H9 (cell line): ENCODE results near the gene CRHR1. TPM values are rescaled to one million over a fixed set of nuclear protein-coding genes. Genes with fewer than 3 reads are reported as not detected.

Experiments
- DNase-seq: peaks from one replicate; pipeline ENCODE4 v3.0.0-alpha.2; 2017
- H2AFZ ChIP-seq: one replicate; pipeline ENCODE4 v1.6.1; 2013; ENCODE audit warnings: mild to moderate bottlenecking, low read length, control low read depth, moderate library complexity
- H2AK5ac ChIP-seq: 2 replicates; pipeline ENCODE4 v1.6.1; 2013; ENCODE audit warnings: low read length, control low read depth, mixed read lengths; ENCODE audit not compliant: insufficient read length
- H2BK120ac ChIP-seq: one replicate; pipeline ENCODE4 v1.6.1; 2013; ENCODE audit warnings: low read depth, mild to moderate bottlenecking, low read length, control low read depth, inconsistent platforms; ENCODE audit not compliant: poor library complexity, severe bottlenecking
- H2BK12ac ChIP-seq: 2 replicates; pipeline ENCODE4 v1.6.1; 2013; ENCODE audit warnings: low read length, control low read depth, mixed read lengths, low read depth; ENCODE audit not compliant: insufficient read length
- H2BK15ac ChIP-seq: 2 replicates; pipeline ENCODE4 v1.6.1; 2013; ENCODE audit warnings: low read depth, low read length, control low read depth
- H2BK20ac ChIP-seq: one replicate; pipeline ENCODE4 v1.6.1; 2013; ENCODE audit warnings: low read depth, mild to moderate bottlenecking, low read length, control low read depth, inconsistent platforms; ENCODE audit not compliant: poor library complexity, severe bottlenecking
- H2BK5ac ChIP-seq: 2 replicates; pipeline ENCODE4 v1.6.1; 2013; ENCODE audit warnings: low read length, control low read depth, mixed read lengths; ENCODE audit not compliant: insufficient read length
- H3K14ac ChIP-seq: 2 replicates; pipeline ENCODE4 v1.6.1; 2013; ENCODE audit warnings: low read length, control low read depth; ENCODE audit not compliant: insufficient read depth
- H3K18ac ChIP-seq: 2 replicates; pipeline ENCODE4 v1.6.1; 2013; ENCODE audit warnings: low read depth, mild to moderate bottlenecking, mixed read lengths, low read length, control low read depth; ENCODE audit not compliant: insufficient read length
- H3K23ac ChIP-seq: 2 replicates; pipeline ENCODE4 v1.6.1; 2013; ENCODE audit warnings: low read length, control low read depth, mixed read lengths, low read depth; ENCODE audit not compliant: insufficient read length
- H3K23me2 ChIP-seq: 2 replicates; pipeline ENCODE4 v1.6.1; 2013; ENCODE audit warnings: low read depth, mild to moderate bottlenecking, mixed read lengths, low read length, control low read depth; ENCODE audit not compliant: insufficient read length, poor library complexity, severe bottlenecking
- H3K27ac ChIP-seq: 2 replicates; pipeline ENCODE4 v1.5.1; 2013; ENCODE audit warnings: low read length, control low read depth, mixed read lengths, low read depth; ENCODE audit not compliant: insufficient read length
- H3K27me3 ChIP-seq: 2 replicates; pipeline ENCODE4 v1.6.1; 2013; ENCODE audit warnings: low read length, control low read depth, inconsistent platforms; ENCODE audit not compliant: insufficient read depth
- H3K4ac ChIP-seq: 2 replicates; pipeline ENCODE4 v1.6.1; 2013; ENCODE audit warnings: low read depth, mild to moderate bottlenecking, control low read depth, inconsistent platforms, low read length, moderate library complexity
- H3K4me1 ChIP-seq: 2 replicates; pipeline ENCODE4 v1.6.1; 2013; ENCODE audit warnings: low read length, control low read depth, inconsistent platforms; ENCODE audit not compliant: insufficient read depth
- H3K4me2 ChIP-seq: 2 replicates; pipeline ENCODE4 v1.6.1; 2013; ENCODE audit warnings: low read length, control low read depth, mixed read lengths; ENCODE audit not compliant: insufficient read length, insufficient read depth
- H3K56ac ChIP-seq: 2 replicates; pipeline ENCODE4 v1.6.1; 2013; ENCODE audit warnings: low read depth, mild to moderate bottlenecking, mixed read lengths, low read length, control low read depth; ENCODE audit not compliant: insufficient read length
- H3K79me1 ChIP-seq: 2 replicates; pipeline ENCODE4 v1.6.1; 2013; ENCODE audit warnings: low read depth, mild to moderate bottlenecking, moderate library complexity, low read length, control low read depth, inconsistent platforms; ENCODE audit not compliant: insufficient read depth, poor library complexity, severe bottlenecking
- H3K79me2 ChIP-seq: 2 replicates; pipeline ENCODE4 v1.6.1; 2013; ENCODE audit warnings: low read length, control low read depth, inconsistent platforms; ENCODE audit not compliant: insufficient read depth
- H3K9ac ChIP-seq: 2 replicates; pipeline ENCODE4 v1.6.1; 2013; ENCODE audit warnings: low read length, control low read depth, mixed read lengths; ENCODE audit not compliant: insufficient read length; ENCODE audit errors: extremely low read depth
- H3K9me3 ChIP-seq: one replicate; pipeline ENCODE4 v1.6.1; 2013; ENCODE audit warnings: low read depth, low read length, inconsistent platforms; ENCODE audit not compliant: control insufficient read depth
- H3T11ph ChIP-seq: one replicate; pipeline ENCODE4 v1.6.1; 2013; ENCODE audit warnings: mild to moderate bottlenecking, low read length, control low read depth, inconsistent platforms
- H4K20me1 ChIP-seq: one replicate; pipeline ENCODE4 v1.6.1; 2013; ENCODE audit not compliant: control insufficient read depth, insufficient read length, insufficient read depth
- H4K5ac ChIP-seq: 2 replicates; pipeline ENCODE4 v1.6.1; 2013; ENCODE audit warnings: low read depth, mild to moderate bottlenecking, mixed read lengths, low read length, control low read depth; ENCODE audit not compliant: insufficient read length
- H4K8ac ChIP-seq: replicated peaks from 2 replicates; pipeline ENCODE4 v1.6.1; 2013; ENCODE audit warnings: low read length, control low read depth, mixed read lengths, low read depth; ENCODE audit not compliant: insufficient read length
- H4K91ac ChIP-seq: 2 replicates; pipeline ENCODE4 v1.6.1; 2013; ENCODE audit warnings: low read depth, mild to moderate bottlenecking, moderate library complexity, mixed read lengths, low read length, control low read depth; ENCODE audit not compliant: insufficient read length
- H3K27ac Mint-ChIP-seq, 3 experiments: 2 replicates in 2 of 3; 3 replicates in 1 of 3; pipeline ENCODE4 v1.8.0; 2020 to 2021; ENCODE audit warnings: mixed read lengths in 3 of 3, mild to moderate bottlenecking in 1 of 3, moderate library complexity in 1 of 3
- H3K27me3 Mint-ChIP-seq: 2 replicates; pipeline ENCODE4 v1.8.0; 2021; ENCODE audit warnings: low read depth, mild to moderate bottlenecking, moderate library complexity, mixed read lengths
- H3K36me3 Mint-ChIP-seq, 3 experiments: 2 replicates in 2 of 3; 3 replicates in 1 of 3; pipeline ENCODE4 v1.8.0; 2020 to 2021; ENCODE audit warnings: low read depth in 3 of 3, mixed read lengths in 3 of 3; ENCODE audit not compliant: insufficient read depth in 1 of 3
- H3K4me1 Mint-ChIP-seq, 2 experiments: 2 replicates each; pipeline ENCODE4 v1.8.0; 2020; ENCODE audit warnings: mixed read lengths in 2 of 2
- H3K4me3 Mint-ChIP-seq, 2 experiments: 2 replicates in 1 of 2; 3 replicates in 1 of 2; pipeline ENCODE4 v1.8.0; 2020 to 2021; ENCODE audit warnings: mild to moderate bottlenecking in 2 of 2, mixed read lengths in 2 of 2, moderate library complexity in 1 of 2
- H3K9me3 Mint-ChIP-seq, 2 experiments: 2 replicates in 1 of 2; 3 replicates in 1 of 2; pipeline ENCODE4 v1.8.0; 2020; ENCODE audit warnings: mild to moderate bottlenecking in 2 of 2, mixed read lengths in 2 of 2, moderate library complexity in 1 of 2
- WGBS: extraction: QIAGEN DNeasy Blood & Tissue Kit; methylation state at CpG from one replicate; pipeline ENCODE4 v1.1.7; 2013; ENCODE audit warnings: missing lambda C conversion rate, low lambda C conversion rate, mixed read lengths; ENCODE audit not compliant: insufficient read length; ENCODE audit errors: extremely low coverage; 5-methylcytosine and 5-hydroxymethylcytosine counted together
- total RNA-seq: library from RNA; stranded (reverse); gene quantifications from 2 replicates; pipeline ENCODE4 v1.2.1, GENCODE V29; 2021
- TF ChIP-seq, protein P1 (sequence below): fragments of 200-600 bp; sonication (generic); conservative IDR thresholded peaks from 3 replicates; pipeline ENCODE4 v1.8.0; 2021; ENCODE audit warnings: antibody characterized with exemption, mild to moderate bottlenecking

CRHR1 gene
- total RNA-seq, 1 experiment from 2014 or later, result 0.52 TPM

DNA sequence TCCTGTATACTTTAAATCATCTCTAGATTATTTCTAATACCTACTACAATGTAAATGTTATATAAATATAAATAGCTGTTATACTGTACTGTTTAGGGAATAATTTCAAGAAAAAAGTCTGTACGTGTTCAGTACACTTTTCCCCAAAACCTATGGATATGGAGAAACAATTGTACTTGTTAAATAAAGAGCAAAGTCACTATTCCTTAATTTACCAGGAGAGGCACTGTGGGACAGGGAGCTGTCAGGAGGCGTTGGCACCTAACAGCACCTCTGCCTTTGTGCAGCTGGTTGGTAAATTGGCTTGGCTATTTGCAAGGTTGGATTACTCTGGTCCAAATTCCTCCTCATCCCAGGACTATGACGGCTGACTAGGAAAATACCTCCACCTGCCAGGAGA lies 28.0 kb downstream of the CRHR1 start:
- H2BK15ac ChIP-seq, result no peak overlapping the region
- no peaks in the 10 kb centered on the region for H4K20me1 ChIP-seq
- H3T11ph ChIP-seq, result no peak overlapping the region
- no peak overlapping the region for H3K27ac Mint-ChIP-seq
- H3K79me2 ChIP-seq, result no peaks in the 10 kb centered on the region
- H3K23ac ChIP-seq, result no peak overlapping the region
- no peak overlapping the region for H3K4me2 ChIP-seq
- H3K18ac ChIP-seq, result no peak overlapping the region
- H3K56ac ChIP-seq, result no peak overlapping the region
- DNase-seq, result no peak
- no peak overlapping the region for H3K14ac ChIP-seq
- no peak overlapping the region for H4K5ac ChIP-seq
- TF ChIP-seq, protein P1, sequence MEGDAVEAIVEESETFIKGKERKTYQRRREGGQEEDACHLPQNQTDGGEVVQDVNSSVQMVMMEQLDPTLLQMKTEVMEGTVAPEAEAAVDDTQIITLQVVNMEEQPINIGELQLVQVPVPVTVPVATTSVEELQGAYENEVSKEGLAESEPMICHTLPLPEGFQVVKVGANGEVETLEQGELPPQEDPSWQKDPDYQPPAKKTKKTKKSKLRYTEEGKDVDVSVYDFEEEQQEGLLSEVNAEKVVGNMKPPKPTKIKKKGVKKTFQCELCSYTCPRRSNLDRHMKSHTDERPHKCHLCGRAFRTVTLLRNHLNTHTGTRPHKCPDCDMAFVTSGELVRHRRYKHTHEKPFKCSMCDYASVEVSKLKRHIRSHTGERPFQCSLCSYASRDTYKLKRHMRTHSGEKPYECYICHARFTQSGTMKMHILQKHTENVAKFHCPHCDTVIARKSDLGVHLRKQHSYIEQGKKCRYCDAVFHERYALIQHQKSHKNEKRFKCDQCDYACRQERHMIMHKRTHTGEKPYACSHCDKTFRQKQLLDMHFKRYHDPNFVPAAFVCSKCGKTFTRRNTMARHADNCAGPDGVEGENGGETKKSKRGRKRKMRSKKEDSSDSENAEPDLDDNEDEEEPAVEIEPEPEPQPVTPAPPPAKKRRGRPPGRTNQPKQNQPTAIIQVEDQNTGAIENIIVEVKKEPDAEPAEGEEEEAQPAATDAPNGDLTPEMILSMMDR, result peak; percentile 56
- H2BK120ac ChIP-seq, result no peak overlapping the region
- no peak overlapping the region for H3K4ac ChIP-seq
- no peak overlapping the region for H3K27ac ChIP-seq
- peaks cover 0 to 2% (median 0%) of the 10 kb centered on the region in 3 experiments; a peak in 1 of 7 replicates for H3K36me3 Mint-ChIP-seq
- no peak overlapping the region for H2BK5ac ChIP-seq
- H2AFZ ChIP-seq, result no peak overlapping the region
- no peaks in the 10 kb centered on the region for H3K79me1 ChIP-seq
- no peaks in the 10 kb centered on the region for H3K23me2 ChIP-seq
- H3K27me3 Mint-ChIP-seq, result peaks cover 15% of the 10 kb centered on the region
- H3K9me3 ChIP-seq, result no peaks in the 10 kb centered on the region
- no peak overlapping the region for H2BK12ac ChIP-seq
- no peaks in the 10 kb centered on the region for H3K27me3 ChIP-seq
- H4K8ac ChIP-seq, result no peak overlapping the region
- H4K91ac ChIP-seq, result no peak overlapping the region
- H3K4me1 ChIP-seq, result no peaks in the 10 kb centered on the region
- H3K9ac ChIP-seq, result no peak overlapping the region
- no peak overlapping the region for H2BK20ac ChIP-seq
- H3K4me3 Mint-ChIP-seq, result no peak overlapping the region
- no CpG with 5 or more reads among the region's 3 CpGs for WGBS
- H3K4me1 Mint-ChIP-seq, result peaks cover 6 to 13% of the 10 kb centered on the region in 2 experiments
- H2AK5ac ChIP-seq, result no peak overlapping the region
- H3K9me3 Mint-ChIP-seq, result peaks cover 2 to 3% of the 10 kb centered on the region in 2 experiments; a peak in 2 of 5 replicates
